ENCODE results near the gene SSBP3.

GRCh38 chr1:54305906-54306514 is 100.2 kb downstream of the SSBP3 start:
- no peak for TF ChIP-seq POLR2AphosphoS5 (IDR thresholded peaks at IDR 0.05)
- TF ChIP-seq CTCF (IDR thresholded peaks at IDR 0.05): no peak
- no peak for TF ChIP-seq POLR2A (IDR thresholded peaks at IDR 0.05)

Data from suprapubic skin (tissue), 4 donors.